ENCODE data around the gene RPS19.

Gene RPS19

GRCh38 chr19:41866284-41866683 is 6.2 kb downstream of the RPS19 start:
- H3K14ac ChIP-seq (ENCODE audit: low read length in 2 of 2), result no peak overlapping the region
- no peak overlapping the region for H3K27ac ChIP-seq (ENCODE audit: low read length, poor library complexity, severe bottlenecking)

GRCh38 chr19:41868120-41868988 is 8.3 kb downstream of the RPS19 start:
- no peak overlapping the region for H3K27ac ChIP-seq (ENCODE audit: low read length, poor library complexity, severe bottlenecking)
- no peak overlapping the region for H2AFZ ChIP-seq (ENCODE audit: low read depth, low read length)
- H2AK5ac ChIP-seq (ENCODE audit: low read length, severe bottlenecking), result no peak overlapping the region
- no peak for DNase-seq
- H3K23ac ChIP-seq (ENCODE audit: low read length in 2 of 2), result no peak overlapping the region
- no peaks in the 10 kb centered on the region for H3K9me3 ChIP-seq (ENCODE audit: control insufficient read depth, low read length)
- no peak overlapping the region for H2BK15ac ChIP-seq (ENCODE audit: low read depth, poor library complexity, severe bottlenecking)
- H2BK5ac ChIP-seq (ENCODE audit: low read depth, low read length, poor library complexity, severe bottlenecking), result no peak overlapping the region
- no peak overlapping the region for H3K14ac ChIP-seq (ENCODE audit: low read length in 2 of 2)
- H3K4me3 ChIP-seq (ENCODE audit: insufficient read depth in 1 of 2, low read depth in 1 of 2, low read length in 2 of 2), result no peak overlapping the region
- no peak overlapping the region for H2BK12ac ChIP-seq (ENCODE audit: low read length in 2 of 2)
- no peak overlapping the region for H3K18ac ChIP-seq (ENCODE audit: low read depth in 1 of 2, low read length in 2 of 2)
- H3K36me3 ChIP-seq (ENCODE audit: control insufficient read depth in 1 of 2, insufficient read depth in 2 of 2, low read depth in 1 of 2, low read length in 2 of 2), result peaks cover 90 to 93% of the 10 kb centered on the region in 2 experiments
- H3K4me1 ChIP-seq (ENCODE audit: control insufficient read depth, insufficient read depth, low read depth, low read length), result peaks cover 32% of the 10 kb centered on the region
- H3K9ac ChIP-seq (ENCODE audit: low read length), result peak overlapping the region; percentile 32
- 98% methylated on average over 9 of the region's 10 CpGs for WGBS
- H4K91ac ChIP-seq (ENCODE audit: low read length), result no peak overlapping the region
- no peaks in the 10 kb centered on the region for H3K27me3 ChIP-seq (ENCODE audit: control insufficient read depth in 1 of 2, insufficient read depth in 1 of 2, low read length in 2 of 2)
- H3K4ac ChIP-seq (ENCODE audit: low read depth in 1 of 2, low read length in 2 of 2), result no peak overlapping the region
- H2BK120ac ChIP-seq (ENCODE audit: low read depth, low read length), result no peak overlapping the region
- H3K79me1 ChIP-seq (replicated peaks; ENCODE audit: low read length, poor library complexity, severe bottlenecking), result peaks cover 6% of the 10 kb centered on the region
- H4K8ac ChIP-seq (ENCODE audit: low read length), result no peak overlapping the region
- no peak overlapping the region for H3K4me2 ChIP-seq (ENCODE audit: low read length, poor library complexity, severe bottlenecking)

More at GRCh38 chr19:41866284-41866683, 6.2 kb downstream of the RPS19 start:
- Histone ChIP-seq H2BK5ac (ENCODE audit: low read depth, low read length, poor library complexity, severe bottlenecking) (no peak overlapping the region), H2AK5ac (ENCODE audit: low read length, severe bottlenecking) (no peak overlapping the region), H3K4me2 (ENCODE audit: low read length, poor library complexity, severe bottlenecking) (no peak overlapping the region), H2BK12ac (ENCODE audit: low read length in 2 of 2) (no peak overlapping the region), H2AFZ (ENCODE audit: low read depth, low read length) (no peak overlapping the region), H4K8ac (ENCODE audit: low read length) (no peak overlapping the region), H3K27me3 (ENCODE audit: control insufficient read depth in 1 of 2, insufficient read depth in 1 of 2, low read length in 2 of 2) (no peaks in the 10 kb centered on the region), H3K4me1 (ENCODE audit: control insufficient read depth, insufficient read depth, low read depth, low read length) (peaks cover 45% of the 10 kb centered on the region), H3K4ac (ENCODE audit: low read depth in 1 of 2, low read length in 2 of 2) (no peak overlapping the region), H3K79me1 (replicated peaks; ENCODE audit: low read length, poor library complexity, severe bottlenecking) (peaks cover 6% of the 10 kb centered on the region), H3K9ac (ENCODE audit: low read length) (peak overlapping the region; percentile 60), H3K4me3 (ENCODE audit: insufficient read depth in 1 of 2, low read depth in 1 of 2, low read length in 2 of 2) (no peak overlapping the region), H4K91ac (ENCODE audit: low read length) (no peak overlapping the region), H2BK120ac (ENCODE audit: low read depth, low read length) (no peak overlapping the region), H3K36me3 (ENCODE audit: control insufficient read depth in 1 of 2, insufficient read depth in 2 of 2, low read depth in 1 of 2, low read length in 2 of 2) (peaks cover 92% of the 10 kb centered on the region in 2 experiments), H3K18ac (ENCODE audit: low read depth in 1 of 2, low read length in 2 of 2) (no peak overlapping the region), H2BK15ac (ENCODE audit: low read depth, poor library complexity, severe bottlenecking) (no peak overlapping the region), H3K9me3 (ENCODE audit: control insufficient read depth, low read length) (no peaks in the 10 kb centered on the region), H3K23ac (ENCODE audit: low read length in 2 of 2) (no peak overlapping the region)
- WGBS, result 93% methylated on average over 2 of the region's 3 CpGs
- DNase-seq, result no peak

- H2AFZ ChIP-seq (ENCODE audit: low read depth, low read length), result no peak overlapping the region
- H3K23ac ChIP-seq (ENCODE audit: low read length in 2 of 2), result no peak overlapping the region
- no peak for DNase-seq
- peaks cover 6% of the 10 kb centered on the region for H3K79me1 ChIP-seq (replicated peaks; ENCODE audit: low read length, poor library complexity, severe bottlenecking)
- no peak overlapping the region for H2BK15ac ChIP-seq (ENCODE audit: low read depth, poor library complexity, severe bottlenecking)
- no peak overlapping the region for H4K8ac ChIP-seq (ENCODE audit: low read length)
- no peak overlapping the region for H3K27ac ChIP-seq (ENCODE audit: low read length, poor library complexity, severe bottlenecking)
- H3K4me2 ChIP-seq (ENCODE audit: low read length, poor library complexity, severe bottlenecking), result no peak overlapping the region
- no peak overlapping the region for H3K18ac ChIP-seq (ENCODE audit: low read depth in 1 of 2, low read length in 2 of 2)
- H2BK12ac ChIP-seq (ENCODE audit: low read length in 2 of 2), result no peak overlapping the region
- H2AK5ac ChIP-seq (ENCODE audit: low read length, severe bottlenecking), result no peak overlapping the region
- H2BK5ac ChIP-seq (ENCODE audit: low read depth, low read length, poor library complexity, severe bottlenecking), result no peak overlapping the region
- H3K36me3 ChIP-seq (ENCODE audit: control insufficient read depth in 1 of 2, insufficient read depth in 2 of 2, low read depth in 1 of 2, low read length in 2 of 2), result peaks cover 84 to 88% of the 10 kb centered on the region in 2 experiments
- no peaks in the 10 kb centered on the region for H3K9me3 ChIP-seq (ENCODE audit: control insufficient read depth, low read length)
- no peaks in the 10 kb centered on the region for H3K27me3 ChIP-seq (ENCODE audit: control insufficient read depth in 1 of 2, insufficient read depth in 1 of 2, low read length in 2 of 2)
- H3K14ac ChIP-seq (ENCODE audit: low read length in 2 of 2), result no peak overlapping the region
- no peak overlapping the region for H4K91ac ChIP-seq (ENCODE audit: low read length)
- no peak overlapping the region for H2BK120ac ChIP-seq (ENCODE audit: low read depth, low read length)
- H3K4me1 ChIP-seq (ENCODE audit: control insufficient read depth, insufficient read depth, low read depth, low read length), result peaks cover 29% of the 10 kb centered on the region
- no peak overlapping the region for H3K4me3 ChIP-seq (ENCODE audit: insufficient read depth in 1 of 2, low read depth in 1 of 2, low read length in 2 of 2)
- H3K4ac ChIP-seq (ENCODE audit: low read depth in 1 of 2, low read length in 2 of 2), result no peak overlapping the region
- peak overlapping the region; percentile 32 for H3K9ac ChIP-seq (ENCODE audit: low read length)
- WGBS, result 94% methylated on average over 12 of the region's 12 CpGs
These were observed 8.9 kb downstream of the RPS19 start for GRCh38 chr19:41868989-41869300.

GRCh38 chr19:41869374-41869955 is 9.4 kb downstream of the RPS19 start:
- Histone ChIP-seq H3K27ac (ENCODE audit: low read length, poor library complexity, severe bottlenecking) (no peak overlapping the region), H3K27me3 (ENCODE audit: control insufficient read depth in 1 of 2, insufficient read depth in 1 of 2, low read length in 2 of 2) (no peaks in the 10 kb centered on the region), H3K36me3 (ENCODE audit: control insufficient read depth in 1 of 2, insufficient read depth in 2 of 2, low read depth in 1 of 2, low read length in 2 of 2) (peaks cover 79 to 83% of the 10 kb centered on the region in 2 experiments), H2AFZ (ENCODE audit: low read depth, low read length) (no peak overlapping the region), H2BK12ac (ENCODE audit: low read length in 2 of 2) (no peak overlapping the region), H3K14ac (ENCODE audit: low read length in 2 of 2) (no peak overlapping the region), H2BK120ac (ENCODE audit: low read depth, low read length) (no peak overlapping the region), H2AK5ac (ENCODE audit: low read length, severe bottlenecking) (no peak overlapping the region), H3K18ac (ENCODE audit: low read depth in 1 of 2, low read length in 2 of 2) (no peak overlapping the region), H4K91ac (ENCODE audit: low read length) (no peak overlapping the region), H3K9ac (ENCODE audit: low read length) (peak overlapping the region; percentile 26), H3K4me2 (ENCODE audit: low read length, poor library complexity, severe bottlenecking) (no peak overlapping the region), H3K4ac (ENCODE audit: low read depth in 1 of 2, low read length in 2 of 2) (no peak overlapping the region), H3K4me1 (ENCODE audit: control insufficient read depth, insufficient read depth, low read depth, low read length) (peaks cover 27% of the 10 kb centered on the region), H2BK15ac (ENCODE audit: low read depth, poor library complexity, severe bottlenecking) (no peak overlapping the region), H4K8ac (ENCODE audit: low read length) (no peak overlapping the region), H2BK5ac (ENCODE audit: low read depth, low read length, poor library complexity, severe bottlenecking) (peak overlapping the region; percentile 5), H3K9me3 (ENCODE audit: control insufficient read depth, low read length) (no peaks in the 10 kb centered on the region), H3K23ac (ENCODE audit: low read length in 2 of 2) (no peak overlapping the region), H3K4me3 (ENCODE audit: insufficient read depth in 1 of 2, low read depth in 1 of 2, low read length in 2 of 2) (no peak overlapping the region), H3K79me1 (replicated peaks; ENCODE audit: low read length, poor library complexity, severe bottlenecking) (peaks cover 6% of the 10 kb centered on the region)
- no peak for DNase-seq
- WGBS, result 96% methylated on average over 13 of the region's 13 CpGs

Data from mesenchymal stem cell (in vitro differentiated cells and primary cell).